ENCODE measurements around the gene PVALEF. TPM values are rescaled to one million over a fixed set of nuclear protein-coding genes. Genes with fewer than 3 reads are reported as not detected.

Gene PVALEF
- total and polyA plus RNA-seq, 11 donors, result not detected

GRCh38 chr17:81189670-81190530 is 24.6 kb downstream of the PVALEF start:
- peaks cover 0 to 14% (median under 1%) of the 10 kb centered on the region in 12 donors for H3K4me1 ChIP-seq
- DNase-seq, result peak in 1 of 5 donors; percentile 6
- H3K9me3 ChIP-seq, result no peaks in the 10 kb centered on the region
- intact Hi-C loops (cut with DNase I), result loop anchor here in 1 of 10 donors (5.0 kb wide), 1 partner anchor 43 kb away; no protein-coding TSS in a partner anchor
- peaks cover 0 to 26% (median 0%) of the 10 kb centered on the region in 9 donors for H3K36me3 ChIP-seq
- 80 to 84% (median 83%) methylated on average over 15 to 27 of the region's 27 CpGs for WGBS, 4 donors
- peak in 1 of 4 donors; percentile 45 for ATAC-seq
- TF ChIP-seq CTCF (IDR thresholded peaks at IDR 0.05), result peak in 2 of 12 donors; percentile 9 to 13
- TF ChIP-seq POLR2A (IDR thresholded peaks at IDR 0.05), result no peak
- no peak overlapping the region for H3K27ac ChIP-seq
- H3K4me3 ChIP-seq, result no peak overlapping the region
- H3K27me3 ChIP-seq, result no peaks in the 10 kb centered on the region

GRCh38 chr17:81190591-81190990 is 25.3 kb downstream of the PVALEF start:
- DNase-seq (peak in 1 of 5 donors; percentile 15), ATAC-seq (no peak)
- H3K27me3 ChIP-seq, result no peaks in the 10 kb centered on the region
- H3K4me3 ChIP-seq, result no peak overlapping the region
- intact Hi-C loops (cut with DNase I), result loop anchor here in 1 of 10 donors (5.0 kb wide), 1 partner anchor 43 kb away; no protein-coding TSS in a partner anchor
- TF ChIP-seq POLR2A (IDR thresholded peaks at IDR 0.05), result no peak
- WGBS, 4 donors, result 96 to 97% (median 97%) methylated on average over 18 to 28 of the region's 28 CpGs
- H3K36me3 ChIP-seq, result peaks cover 0 to 28% (median 0%) of the 10 kb centered on the region in 9 donors
- H3K9me3 ChIP-seq, result no peaks in the 10 kb centered on the region
- peaks cover 0 to 21% (median 3%) of the 10 kb centered on the region in 12 donors for H3K4me1 ChIP-seq
- no peak overlapping the region for H3K27ac ChIP-seq

- Histone ChIP-seq H3K4me1 (peaks cover 0 to 26% (median 5%) of the 10 kb centered on the region in 12 donors), H3K9me3 (no peaks in the 10 kb centered on the region), H3K4me3 (no peak overlapping the region), H3K27ac (no peak overlapping the region), H3K27me3 (no peaks in the 10 kb centered on the region), H3K36me3 (peaks cover 0 to 28% (median 0%) of the 10 kb centered on the region in 9 donors)
- intact Hi-C loops (cut with DNase I), result loop anchor here in 1 of 10 donors (5.0 kb wide), 1 partner anchor 44 kb away; no protein-coding TSS in a partner anchor
- TF ChIP-seq CTCF (IDR thresholded peaks at IDR 0.05) (no peak), POLR2A (IDR thresholded peaks at IDR 0.05) (no peak)
- 89 to 96% (median 91%) methylated on average over 15 to 20 of the region's 20 CpGs for WGBS, 4 donors
- ATAC-seq (no peak), DNase-seq (no peak)
Measured at GRCh38 chr17:81191116-81191515, 25.8 kb downstream of the PVALEF start.

GRCh38 chr17:81191646-81192045 is 26.3 kb downstream of the PVALEF start:
- Histone ChIP-seq H3K27ac (no peak overlapping the region), H3K9me3 (no peaks in the 10 kb centered on the region), H3K27me3 (no peaks in the 10 kb centered on the region), H3K36me3 (peaks cover 0 to 33% (median 0%) of the 10 kb centered on the region in 9 donors), H3K4me1 (peaks cover 0 to 31% (median 10%) of the 10 kb centered on the region in 12 donors), H3K4me3 (no peak overlapping the region)
- intact Hi-C loops (cut with DNase I), result loop anchor here in 1 of 10 donors (5.0 kb wide), 1 partner anchor 44 kb away; no protein-coding TSS in a partner anchor
- DNase-seq (peak in 2 of 5 donors; percentile 6 to 10), ATAC-seq (no peak)
- TF ChIP-seq POLR2A (IDR thresholded peaks at IDR 0.05), result no peak
- 89 to 96% (median 95%) methylated on average over 9 to 14 of the region's 14 CpGs for WGBS, 4 donors

Measured in heart left ventricle (tissue), 16 donors.